ENCODE results near the gene PLEKHH2. TPM values are rescaled to one million over a fixed set of nuclear protein-coding genes. Genes with fewer than 3 reads are reported as not detected.
"Not testable (repeated sequence)": the region's sequence is repeated elsewhere in the genome, so short reads cannot be mapped to it uniquely, and the experiment has no call there.

PLEKHH2 gene
- total and polyA plus RNA-seq, 10 donors = 0.91 to 21.9 (median 14.6) TPM

- no peaks in the 10 kb centered on the region for H3K9me3 ChIP-seq
- no peaks in the 10 kb centered on the region for H3K4me1 ChIP-seq
- H3K27me3 ChIP-seq (replicated peaks in 1 of 7) = peaks cover 0 to 11% (median 0%) of the 10 kb centered on the region in 7 donors
- no peak for DNase-seq
- no peak overlapping the region for H3K27ac ChIP-seq
- 80 to 100% (median 92%) methylated on average over 3 of the region's 3 CpGs for WGBS, 5 donors
- TF ChIP-seq POLR2AphosphoS5 (IDR thresholded peaks at IDR 0.05) (no peak), POLR2A (IDR thresholded peaks at IDR 0.05) (no peak)
- TF ChIP-seq, protein P1, sequence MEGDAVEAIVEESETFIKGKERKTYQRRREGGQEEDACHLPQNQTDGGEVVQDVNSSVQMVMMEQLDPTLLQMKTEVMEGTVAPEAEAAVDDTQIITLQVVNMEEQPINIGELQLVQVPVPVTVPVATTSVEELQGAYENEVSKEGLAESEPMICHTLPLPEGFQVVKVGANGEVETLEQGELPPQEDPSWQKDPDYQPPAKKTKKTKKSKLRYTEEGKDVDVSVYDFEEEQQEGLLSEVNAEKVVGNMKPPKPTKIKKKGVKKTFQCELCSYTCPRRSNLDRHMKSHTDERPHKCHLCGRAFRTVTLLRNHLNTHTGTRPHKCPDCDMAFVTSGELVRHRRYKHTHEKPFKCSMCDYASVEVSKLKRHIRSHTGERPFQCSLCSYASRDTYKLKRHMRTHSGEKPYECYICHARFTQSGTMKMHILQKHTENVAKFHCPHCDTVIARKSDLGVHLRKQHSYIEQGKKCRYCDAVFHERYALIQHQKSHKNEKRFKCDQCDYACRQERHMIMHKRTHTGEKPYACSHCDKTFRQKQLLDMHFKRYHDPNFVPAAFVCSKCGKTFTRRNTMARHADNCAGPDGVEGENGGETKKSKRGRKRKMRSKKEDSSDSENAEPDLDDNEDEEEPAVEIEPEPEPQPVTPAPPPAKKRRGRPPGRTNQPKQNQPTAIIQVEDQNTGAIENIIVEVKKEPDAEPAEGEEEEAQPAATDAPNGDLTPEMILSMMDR (IDR thresholded peaks at IDR 0.05 in 8 of 11, conservative IDR thresholded peaks at IDR 0.05 in 3 of 11) = no peak
- intact Hi-C loops (cut with DNase I; ENCODE audit: low total_unique reads) = no loop called here
- H3K36me3 ChIP-seq = no peaks in the 10 kb centered on the region
- no peak overlapping the region for H3K4me3 ChIP-seq
Measured at GRCh38 chr2:43657241-43657640, 20.2 kb downstream of the PLEKHH2 start.

DNA sequence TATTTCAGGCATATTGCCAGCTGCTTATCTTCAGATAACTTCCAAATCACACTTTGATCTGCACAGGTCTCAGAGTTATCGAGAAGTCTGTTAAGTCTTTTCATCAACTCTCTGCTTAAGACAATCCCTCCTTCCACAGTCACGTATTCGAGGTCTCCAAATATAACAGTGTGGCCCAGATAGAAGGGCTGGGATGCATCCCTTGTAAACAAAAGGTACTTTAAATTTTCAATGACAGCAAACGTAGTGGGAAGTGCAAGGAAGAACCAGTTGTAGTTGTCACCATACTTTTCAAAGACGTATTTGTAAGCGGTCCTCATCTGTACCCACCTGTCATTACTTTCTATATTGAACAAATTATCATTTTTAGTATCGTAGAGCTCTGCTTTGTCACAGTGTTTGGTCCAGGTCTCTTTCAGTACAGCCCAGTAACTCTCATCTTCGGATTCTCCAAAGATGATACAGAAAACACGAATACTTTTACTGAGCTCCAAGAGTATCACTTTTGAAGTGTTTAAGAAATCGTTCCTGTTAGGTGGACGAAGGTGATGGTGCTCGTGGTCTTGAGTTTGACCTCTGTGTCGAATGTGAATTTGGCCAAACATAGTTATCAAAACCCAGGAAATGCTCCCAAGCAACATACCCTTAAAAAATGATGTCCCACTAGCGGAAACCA is 38.7 kb downstream of the PLEKHH2 start:
- intact Hi-C loops (cut with DNase I; ENCODE audit: low total_unique reads) = no loop called here
- peaks cover 0 to 15% (median 5%) of the 10 kb centered on the region in 8 donors for H3K9me3 ChIP-seq
- peaks cover 0 to 26% (median 0%) of the 10 kb centered on the region in 7 donors for H3K27me3 ChIP-seq (replicated peaks in 1 of 7)
- no peaks in the 10 kb centered on the region for H3K36me3 ChIP-seq
- WGBS, 5 donors = 60 to 76% (median 72%) methylated on average over 14 of the region's 14 CpGs
- H3K4me1 ChIP-seq = peaks cover 0 to 12% (median 0%) of the 10 kb centered on the region in 6 donors
- no peak for DNase-seq
- H3K4me3 ChIP-seq = peak overlapping the region; percentile 13 to 68 (median 32)
- TF ChIP-seq POLR2A (IDR thresholded peaks at IDR 0.05) (no peak), POLR2AphosphoS5 (IDR thresholded peaks at IDR 0.05) (no peak)
- TF ChIP-seq, protein P1 (IDR thresholded peaks at IDR 0.05 in 8 of 11, conservative IDR thresholded peaks at IDR 0.05 in 3 of 11) = no peak
- peak overlapping the region in 1 of 8 donors; percentile 23 for H3K27ac ChIP-seq

DNA sequence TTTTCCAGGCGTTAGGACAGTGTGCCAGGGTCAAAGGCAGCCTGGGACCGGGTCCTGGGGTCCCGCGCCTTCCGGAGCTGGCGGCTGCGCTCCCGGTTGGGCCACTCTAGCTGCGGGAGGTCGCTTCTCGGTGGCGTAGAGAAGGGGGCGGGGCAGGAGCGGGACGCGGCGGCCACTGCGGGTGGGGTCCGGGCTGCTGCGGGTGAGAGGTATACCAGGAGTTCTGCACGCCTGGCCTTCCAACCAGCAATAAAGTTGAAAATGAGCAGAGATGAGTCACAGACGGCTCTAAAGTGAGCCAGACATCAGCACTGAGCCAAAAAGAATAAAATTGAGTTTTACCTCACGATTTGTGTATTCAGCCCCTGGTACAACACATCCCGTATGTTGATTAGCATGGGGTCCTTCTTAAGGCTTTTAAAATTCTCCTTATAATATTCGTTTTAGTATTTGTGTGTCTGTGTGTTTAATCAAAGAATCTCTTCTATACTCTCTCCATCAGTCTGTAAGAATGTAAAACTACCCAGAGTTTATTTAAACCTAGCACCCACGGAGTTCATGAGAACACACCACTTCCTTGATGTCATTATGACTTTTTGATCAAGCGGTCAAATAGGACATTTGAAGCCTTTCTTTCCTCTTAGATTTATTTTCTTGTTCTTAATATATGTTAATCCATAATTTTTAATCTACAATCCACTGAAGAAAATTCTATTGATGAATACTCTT is 39.4 kb downstream of the PLEKHH2 start, which contains the start of gene C1GALT1C1L:
TSS of gene C1GALT1C1L (minus strand) at position 108 of the 729 bp plus-strand sequence. CDS start at position 1, 107 bp downstream.
- intact Hi-C loops (cut with DNase I; ENCODE audit: low total_unique reads) = no loop called here
- peaks cover 0 to 12% (median 0%) of the 10 kb centered on the region in 6 donors for H3K4me1 ChIP-seq
- WGBS, 5 donors = 7 to 33% (median 13%) methylated on average over 23 to 27 of the region's 27 CpGs
- peaks cover 0 to 13% (median 5%) of the 10 kb centered on the region in 8 donors for H3K9me3 ChIP-seq
- H3K36me3 ChIP-seq = no peaks in the 10 kb centered on the region
- H3K27me3 ChIP-seq (replicated peaks in 1 of 7) = peaks cover 0 to 26% (median 0%) of the 10 kb centered on the region in 7 donors
- DNase-seq = no peak
- peak within 1 kb of the TSS; percentile 13 to 68 (median 32) for H3K4me3 ChIP-seq
- H3K27ac ChIP-seq = peak within 1 kb of the TSS in 1 of 8 donors; percentile 23
- TF ChIP-seq POLR2AphosphoS5 (IDR thresholded peaks at IDR 0.05) (peak in 2 of 3 donors; percentile 39 to 62), POLR2A (IDR thresholded peaks at IDR 0.05) (no peak)
- TF ChIP-seq, protein P1 (IDR thresholded peaks at IDR 0.05 in 8 of 11, conservative IDR thresholded peaks at IDR 0.05 in 3 of 11) = no peak

- 88 to 100% (median 97%) methylated on average over 10 to 32 of the region's 32 CpGs for WGBS, 5 donors
- H3K9me3 ChIP-seq; H3K27ac ChIP-seq; H3K36me3 ChIP-seq; H3K4me3 ChIP-seq; intact Hi-C loops (cut with DNase I; ENCODE audit: low total_unique reads); DNase-seq: not testable (repeated sequence)
- Histone ChIP-seq H3K4me1 (peaks cover 0 to 12% (median 0%) of the 10 kb centered on the region in 6 donors), H3K27me3 (replicated peaks in 1 of 7) (peaks cover 0 to 26% (median 0%) of the 10 kb centered on the region in 7 donors)
Measured at GRCh38 chr2:43677783-43678182, 40.7 kb downstream of the PLEKHH2 start.
